HG03108 (cell line): ENCODE measurements around the gene EIF2S2.

Source experiments
- ATAC-seq: cut with Tn5 transposase; IDR thresholded peaks from one replicate; pipeline ENCODE4 v1.9.1; 2021; ENCODE audit warnings: moderate library complexity; ENCODE audit not compliant: unreplicated experiment

EIF2S2 gene

GRCh38 chr20:34065260-34065659, 46.8 kb downstream of the EIF2S2 start:
- no peak for ATAC-seq

- no peak for ATAC-seq
Measured at GRCh38 chr20:34064286-34064685, 47.8 kb downstream of the EIF2S2 start.

- no peak for ATAC-seq
Measured at GRCh38 chr20:34062570-34063482, 49.2 kb downstream of the EIF2S2 start.

GRCh38 chr20:34061695-34062094, 50.3 kb downstream of the EIF2S2 start:
- no peak for ATAC-seq

GRCh38 chr20:34060970-34061369, 51.1 kb downstream of the EIF2S2 start:
- ATAC-seq = no peak

- no peak for ATAC-seq
Measured at GRCh38 chr20:34058831-34059230, 53.2 kb downstream of the EIF2S2 start.

- ATAC-seq = no peak
Measured at GRCh38 chr20:34055290-34055689, 56.8 kb downstream of the EIF2S2 start.

- ATAC-seq = no peak
Measured at GRCh38 chr20:34052414-34052813, 59.6 kb downstream of the EIF2S2 start.

- ATAC-seq = no peak
Measured at GRCh38 chr20:34049897-34050695, 61.9 kb downstream of the EIF2S2 start.

GRCh38 chr20:34049389-34049788, 62.7 kb downstream of the EIF2S2 start:
- ATAC-seq = no peak

- ATAC-seq = no peak
Measured at GRCh38 chr20:34047917-34048316, 64.1 kb downstream of the EIF2S2 start.

GRCh38 chr20:34047010-34047687, 64.9 kb downstream of the EIF2S2 start:
- no peak for ATAC-seq

GRCh38 chr20:34045930-34046725, 65.9 kb downstream of the EIF2S2 start:
- no peak for ATAC-seq

- no peak for ATAC-seq
Measured at GRCh38 chr20:34045294-34045693, 66.7 kb downstream of the EIF2S2 start.

GRCh38 chr20:34043025-34043424, 69.0 kb downstream of the EIF2S2 start:
- ATAC-seq = no peak

GRCh38 chr20:34042262-34042661, 69.8 kb downstream of the EIF2S2 start:
- no peak for ATAC-seq

- no peak for ATAC-seq
Measured at GRCh38 chr20:34041226-34041625, 70.8 kb downstream of the EIF2S2 start.

- ATAC-seq = no peak
Measured at GRCh38 chr20:34040300-34040995, 71.6 kb downstream of the EIF2S2 start.
